SK-N-SH (cell line): Measurements from ENCODE around the gene TMEM144. TPM values are rescaled to one million over a fixed set of nuclear protein-coding genes. Genes with fewer than 3 reads are reported as not detected.

Experiments used
- CTCF ChIA-PET: fragments of 300-600, 350-600 bp; formaldehyde crosslinking; extraction: SDS; loops from one replicate; lab custom pipeline; 2021; lab: Yijun Ruan, JAX
- POLR2A ChIA-PET: fragments of 350-600 bp; sonication (Branson Sonifier 250); formaldehyde crosslinking; extraction: SDS; loops from one replicate; lab custom pipeline; 2020; ENCODE audit warnings: antibody characterized with exemption, inconsistent platforms; lab: Yijun Ruan, JAX
- DNase-seq: peaks from one replicate; pipeline ENCODE4 v3.0.0; 2012
- H2AFZ ChIP-seq: fragments of 200-600 bp; sonication (generic); 2 replicates; pipeline ENCODE4 v1.8.1; 2016; ENCODE audit warnings: antibody characterized with exemption, mild to moderate bottlenecking, low read depth
- H3F3A ChIP-seq: fragments of 200-600 bp; sonication (generic); replicated peaks from 2 replicates; pipeline ENCODE3; 2016; ENCODE audit warnings: antibody characterized with exemption, mild to moderate bottlenecking; ENCODE audit not compliant: insufficient read depth
- H3K27ac ChIP-seq, 2 experiments: fragments of 200-500 bp in 1 of 2; fragments of 200-600 bp in 1 of 2; sonication (Bioruptor generic) in 1 of 2; sonication (generic), shearing (Covaris generic) in 1 of 2; 2 replicates each; pipeline versions ENCODE4 v1.5.1 to v1.6.1; 2014 to 2016; ENCODE audit warnings: low read depth in 2 of 2, inconsistent platforms in 1 of 2, low read length in 1 of 2, mild to moderate bottlenecking in 1 of 2, mixed read lengths in 1 of 2
- H3K27me3 ChIP-seq: fragments of 200-600 bp; sonication (generic), shearing (Covaris generic); 2 replicates; pipeline ENCODE4 v1.6.1; 2016; ENCODE audit warnings: mixed run types; ENCODE audit not compliant: insufficient read depth
- H3K36me3 ChIP-seq, 2 experiments: fragments of 200-500 bp in 1 of 2; fragments of 200-600 bp in 1 of 2; sonication (Bioruptor generic) in 1 of 2; sonication (generic) in 1 of 2; replicated peaks in 1 of 2; 2 replicates each; pipeline versions ENCODE3 to v1.5.1; 2014 to 2016; ENCODE audit warnings: low read length in 1 of 2, mild to moderate bottlenecking in 1 of 2; ENCODE audit not compliant: insufficient read depth in 2 of 2, control insufficient read depth in 1 of 2
- H3K4me1 ChIP-seq, 2 experiments: fragments of 200-500 bp in 1 of 2; fragments of 200-600 bp in 1 of 2; sonication (Bioruptor generic) in 1 of 2; sonication (generic), shearing (Covaris generic) in 1 of 2; 2 replicates each; pipeline versions ENCODE4 v1.5.1 to v1.6.1; 2014 to 2016; ENCODE audit warnings: low read depth in 1 of 2, low read length in 1 of 2, mixed run types in 1 of 2; ENCODE audit not compliant: insufficient read depth in 2 of 2, control insufficient read depth in 1 of 2
- H3K4me2 ChIP-seq: fragments of 200-600 bp; sonication (generic), shearing (Covaris generic); 2 replicates; pipeline ENCODE4 v1.6.1; 2017; ENCODE audit warnings: mixed run types
- H3K4me3 ChIP-seq, 2 experiments: fragments of 200-500 bp in 1 of 2; fragments of 200-600 bp in 1 of 2; sonication (Bioruptor generic) in 1 of 2; sonication (generic), shearing (Covaris generic) in 1 of 2; 2 replicates each; pipeline versions ENCODE4 v1.5.1 to v1.8.1; 2014 to 2016; ENCODE audit warnings: low read depth in 2 of 2, inconsistent platforms in 1 of 2, low read length in 1 of 2, mild to moderate bottlenecking in 1 of 2, mixed read lengths in 1 of 2, moderate library complexity in 1 of 2
- H3K79me2 ChIP-seq: fragments of 200-600 bp; sonication (generic); 2 replicates; pipeline ENCODE4 v1.8.1; 2017; ENCODE audit warnings: mild to moderate bottlenecking; ENCODE audit not compliant: insufficient read depth
- H3K9ac ChIP-seq: fragments of 200-600 bp; sonication (generic); 2 replicates; pipeline ENCODE4 v1.6.1; 2017; ENCODE audit warnings: mixed run types
- H3K9me2 ChIP-seq: fragments of 200-600 bp; sonication (generic); 2 replicates; pipeline ENCODE4 v1.6.1; 2017; ENCODE audit warnings: mixed run types
- H3K9me3 ChIP-seq: fragments of 200-600 bp; sonication (generic); 2 replicates; pipeline ENCODE4 v1.6.1; 2017; ENCODE audit warnings: mixed run types, mild to moderate bottlenecking, moderate library complexity
- H4K20me1 ChIP-seq: fragments of 200-600 bp; sonication (generic); 2 replicates; pipeline ENCODE4 v1.6.1; 2017; ENCODE audit warnings: mild to moderate bottlenecking, mixed run types; ENCODE audit not compliant: insufficient read depth
- CTCF ChIP-seq: fragments of 200-600 bp; sonication (generic); IDR thresholded peaks from 2 replicates; pipeline ENCODE4 v1.6.1; 2017; ENCODE audit warnings: antibody characterized with exemption, mild to moderate bottlenecking, moderate library complexity
- ELF1 ChIP-seq: IDR thresholded peaks from 2 replicates; pipeline ENCODE4 v1.4.0; 2012
- EP300 ChIP-seq, 2 experiments: IDR thresholded peaks; 2 replicates each; pipeline versions ENCODE4 v1.4.0 to v1.6.1; 2012; ENCODE audit warnings: borderline replicate concordance in 1 of 2, low read depth in 1 of 2, low read length in 1 of 2
- FOXM1 ChIP-seq: IDR thresholded peaks from 2 replicates; pipeline ENCODE4 v1.4.0; 2012; ENCODE audit warnings: low read depth, mild to moderate bottlenecking
- GABPA ChIP-seq: IDR thresholded peaks from 2 replicates; pipeline ENCODE4 v1.4.0; 2012; ENCODE audit warnings: low read depth, mild to moderate bottlenecking
- JUND ChIP-seq: IDR thresholded peaks from 2 replicates; pipeline ENCODE4 v1.4.0; 2012
- MAX ChIP-seq: IDR thresholded peaks from 2 replicates; pipeline ENCODE4 v1.4.0; 2012; ENCODE audit warnings: low read depth
- NFIC ChIP-seq: IDR thresholded peaks from 2 replicates; pipeline ENCODE4 v1.4.0; 2012; ENCODE audit warnings: borderline replicate concordance
- NRF1 ChIP-seq: IDR thresholded peaks from 2 replicates; pipeline ENCODE4 v1.6.1; 2012; ENCODE audit warnings: low read depth, mild to moderate bottlenecking, low read length
- PBX3 ChIP-seq: IDR thresholded peaks from 2 replicates; pipeline ENCODE4; 2012
- REST ChIP-seq: IDR thresholded peaks from 2 replicates; pipeline ENCODE4 v1.6.1; 2012; ENCODE audit warnings: mild to moderate bottlenecking, low read depth, low read length, moderate library complexity
- RFX5 ChIP-seq: IDR thresholded peaks from 2 replicates; pipeline ENCODE4 v1.6.1; 2012; ENCODE audit warnings: mild to moderate bottlenecking, improper control_type of control experiment, low read length
- RXRA ChIP-seq: IDR thresholded peaks from 2 replicates; pipeline ENCODE4 v1.4.0; 2012; ENCODE audit warnings: low read depth, mild to moderate bottlenecking, borderline replicate concordance
- SIN3A ChIP-seq: IDR thresholded peaks from 2 replicates; pipeline ENCODE4 v1.6.1; 2012; ENCODE audit warnings: low read depth, mild to moderate bottlenecking, low read length, moderate library complexity, borderline replicate concordance
- SMC3 ChIP-seq: IDR thresholded peaks from 2 replicates; pipeline ENCODE4 v1.6.1; 2012; ENCODE audit warnings: low read depth, low read length, improper control_type of control experiment
- TAF1 ChIP-seq: IDR thresholded peaks from 2 replicates; pipeline ENCODE4 v1.6.1; 2012; ENCODE audit warnings: low read depth, mild to moderate bottlenecking, low read length, moderate library complexity, borderline replicate concordance
- TEAD4 ChIP-seq: IDR thresholded peaks from 2 replicates; pipeline ENCODE4 v1.4.0; 2012; ENCODE audit warnings: mild to moderate bottlenecking, borderline replicate concordance; ENCODE audit not compliant: insufficient read depth
- WGBS: methylation state at CpG from one replicate; pipeline ENCODE4 v1.1.6; 2017; ENCODE audit warnings: low lambda C conversion rate; 5-methylcytosine and 5-hydroxymethylcytosine counted together
- polyA plus RNA-seq, 3 experiments: library from polyadenylated mRNA; depleted of rRNA; stranded (reverse); fragments of >200 nt; gene quantifications; 2 replicates each; pipeline ENCODE4 v1.2.3, GENCODE V29; 2012

The TMEM144 gene
- polyA plus RNA-seq, 1 of the 3 experiments (the other 2 are of a cell fraction), result not detected

DNA sequence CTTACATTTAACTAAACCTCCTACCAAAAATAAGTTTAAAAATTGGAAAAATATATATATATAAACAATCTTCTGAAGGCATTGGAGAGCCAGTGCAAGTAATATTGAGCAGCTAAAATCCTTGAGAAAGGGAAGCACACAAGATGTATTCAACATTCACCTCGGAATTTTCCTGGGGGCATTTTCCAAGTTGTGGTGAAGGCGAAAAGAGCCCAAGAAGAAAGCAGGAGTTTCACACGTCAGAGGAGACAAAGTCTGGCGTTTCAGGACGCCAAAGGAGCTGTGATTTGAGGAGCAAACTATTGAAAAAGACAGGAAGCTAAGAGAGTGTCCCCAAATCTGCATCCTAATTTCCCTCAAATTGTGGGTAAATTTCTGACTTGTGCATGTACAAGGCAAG lies 28.4 kb upstream of the TMEM144 start:
- no peaks in the 10 kb centered on the region for H4K20me1 ChIP-seq
- TF ChIP-seq NFIC (no peak), SIN3A (no peak), EP300 (IDR thresholded peaks at IDR 0.05; ENCODE audit: borderline replicate concordance in 1 of 2, low read depth in 1 of 2, low read length in 1 of 2) (no peak), FOXM1 (no peak), GABPA (no peak), PBX3 (no peak), NRF1 (no peak), ELF1 (no peak), JUND (no peak), RXRA (no peak), REST (no peak), TAF1 (no peak), SMC3 (no peak), CTCF (no peak), RFX5 (no peak), TEAD4 (no peak), MAX (no peak)
- no peaks in the 10 kb centered on the region for H3K4me1 ChIP-seq
- H3K9me2 ChIP-seq, result no peaks in the 10 kb centered on the region
- H3K27me3 ChIP-seq, result no peaks in the 10 kb centered on the region
- ChIA-PET POLR2A (no interaction called here), CTCF (interaction anchor here (3.6 to 4.1 kb wide), 2 partner anchors 10 to 11 kb away, joined by 19 to 25 read pairs; partner anchors contain the start of gene GASK1B)
- no peak overlapping the region for H2AFZ ChIP-seq
- no peak overlapping the region for H3K27ac ChIP-seq
- 75% methylated on average over 5 of the region's 5 CpGs for WGBS
- H3K4me2 ChIP-seq, result no peak overlapping the region
- H3K9me3 ChIP-seq, result no peaks in the 10 kb centered on the region
- H3K79me2 ChIP-seq, result no peaks in the 10 kb centered on the region
- no peak overlapping the region for H3K4me3 ChIP-seq
- H3K36me3 ChIP-seq, result no peaks in the 10 kb centered on the region
- H3K9ac ChIP-seq, result no peak overlapping the region
- H3F3A ChIP-seq, result no peaks in the 10 kb centered on the region
- no peak for DNase-seq
